ENCODE data around the gene SUZ12.
"Not testable (repeated sequence)": the region's sequence is repeated elsewhere in the genome, so short reads cannot be mapped to it uniquely, and the experiment has no call there.

SUZ12 gene

GRCh38 chr17:31926100-31926729, 10.6 kb upstream of the SUZ12 start:
- TF ChIP-seq CTCF (conservative IDR thresholded peaks at IDR 0.05; ENCODE audit: low read depth, low read length) = no peak
- no peak for DNase-seq (ENCODE audit: low read depth)
- H3K4me3 ChIP-seq (ENCODE audit: low read depth, low read length) = no peak overlapping the region

- no peak for DNase-seq (ENCODE audit: low read depth)
- no peak overlapping the region for H3K4me3 ChIP-seq (ENCODE audit: low read depth, low read length)
- TF ChIP-seq CTCF (conservative IDR thresholded peaks at IDR 0.05; ENCODE audit: low read depth, low read length) = no peak
Measured at GRCh38 chr17:31931756-31932155, 5.1 kb upstream of the SUZ12 start.

GRCh38 chr17:31935512-31935911, 1.3 kb upstream of the SUZ12 start:
- DNase-seq (ENCODE audit: low read depth) = no peak
- H3K4me3 ChIP-seq (ENCODE audit: low read depth, low read length) = no peak overlapping the region
- no peak for TF ChIP-seq CTCF (conservative IDR thresholded peaks at IDR 0.05; ENCODE audit: low read depth, low read length)

- H3K4me3 ChIP-seq (ENCODE audit: low read depth, low read length) = peak overlapping the region; percentile 57
Measured at GRCh38 chr17:31937926-31938641, 1.3 kb downstream of the SUZ12 start.

GRCh38 chr17:31941916-31942315, 5.1 kb downstream of the SUZ12 start:
- DNase-seq (ENCODE audit: low read depth); H3K4me3 ChIP-seq (ENCODE audit: low read depth, low read length): not testable (repeated sequence)

More at GRCh38 chr17:31937926-31938641, 1.3 kb downstream of the SUZ12 start:
- DNase-seq (ENCODE audit: low read depth) = not testable (repeated sequence)

GRCh38 chr17:31942396-31942795, 5.6 kb downstream of the SUZ12 start:
- DNase-seq (ENCODE audit: low read depth) = not testable (repeated sequence)

GRCh38 chr17:31951953-31952352, 15.1 kb downstream of the SUZ12 start:
- not testable (repeated sequence) for DNase-seq (ENCODE audit: low read depth); H3K4me3 ChIP-seq (ENCODE audit: low read depth, low read length)

More at GRCh38 chr17:31942396-31942795, 5.6 kb downstream of the SUZ12 start:
- not testable (repeated sequence) for H3K4me3 ChIP-seq (ENCODE audit: low read depth, low read length)

- not testable (repeated sequence) for H3K4me3 ChIP-seq (ENCODE audit: low read depth, low read length); DNase-seq (ENCODE audit: low read depth)
Measured at GRCh38 chr17:31964131-31964530, 27.3 kb downstream of the SUZ12 start.

- TF ChIP-seq CTCF (conservative IDR thresholded peaks at IDR 0.05; ENCODE audit: low read depth, low read length) = no peak
Measured at GRCh38 chr17:31967648-31968047, 30.8 kb downstream of the SUZ12 start.

GRCh38 chr17:31970416-31970815, 33.6 kb downstream of the SUZ12 start:
- H3K4me3 ChIP-seq (ENCODE audit: low read depth, low read length) = not testable (repeated sequence)
- DNase-seq (ENCODE audit: low read depth) = peak; percentile 17

More at GRCh38 chr17:31967648-31968047, 30.8 kb downstream of the SUZ12 start:
- no peak overlapping the region for H3K4me3 ChIP-seq (ENCODE audit: low read depth, low read length)
- DNase-seq (ENCODE audit: low read depth) = no peak

- H3K4me3 ChIP-seq (ENCODE audit: low read depth, low read length) = not testable (repeated sequence)
- DNase-seq (ENCODE audit: low read depth) = peak; percentile 32
Measured at GRCh38 chr17:31974269-31975071, 37.7 kb downstream of the SUZ12 start.

- H3K4me3 ChIP-seq (ENCODE audit: low read depth, low read length); DNase-seq (ENCODE audit: low read depth): not testable (repeated sequence)
Measured at GRCh38 chr17:31975391-31975790, 38.6 kb downstream of the SUZ12 start.

GRCh38 chr17:31991821-31992220, 55.0 kb downstream of the SUZ12 start:
- H3K4me3 ChIP-seq (ENCODE audit: low read depth, low read length); DNase-seq (ENCODE audit: low read depth): not testable (repeated sequence)

Measured in choroid plexus epithelial cell (primary cell).